PFSK-1 (cell line): ENCODE data around the gene PTGES2.

Experiments
- POLR2AphosphoS5 ChIP-seq: IDR thresholded peaks from 2 replicates; pipeline ENCODE4 v1.6.1; 2012; ENCODE audit warnings: low read depth, mild to moderate bottlenecking, control low read depth, low read length, moderate library complexity
- SIN3A ChIP-seq: IDR thresholded peaks from 2 replicates; pipeline ENCODE4 v1.6.1; 2012; ENCODE audit warnings: mild to moderate bottlenecking, low read length, moderate library complexity, borderline replicate concordance; ENCODE audit not compliant: insufficient read depth
- TAF1 ChIP-seq: IDR thresholded peaks from 2 replicates; pipeline ENCODE4 v1.6.1; 2012; ENCODE audit warnings: low read length, control low read depth, borderline replicate concordance; ENCODE audit not compliant: insufficient read depth

DNA sequence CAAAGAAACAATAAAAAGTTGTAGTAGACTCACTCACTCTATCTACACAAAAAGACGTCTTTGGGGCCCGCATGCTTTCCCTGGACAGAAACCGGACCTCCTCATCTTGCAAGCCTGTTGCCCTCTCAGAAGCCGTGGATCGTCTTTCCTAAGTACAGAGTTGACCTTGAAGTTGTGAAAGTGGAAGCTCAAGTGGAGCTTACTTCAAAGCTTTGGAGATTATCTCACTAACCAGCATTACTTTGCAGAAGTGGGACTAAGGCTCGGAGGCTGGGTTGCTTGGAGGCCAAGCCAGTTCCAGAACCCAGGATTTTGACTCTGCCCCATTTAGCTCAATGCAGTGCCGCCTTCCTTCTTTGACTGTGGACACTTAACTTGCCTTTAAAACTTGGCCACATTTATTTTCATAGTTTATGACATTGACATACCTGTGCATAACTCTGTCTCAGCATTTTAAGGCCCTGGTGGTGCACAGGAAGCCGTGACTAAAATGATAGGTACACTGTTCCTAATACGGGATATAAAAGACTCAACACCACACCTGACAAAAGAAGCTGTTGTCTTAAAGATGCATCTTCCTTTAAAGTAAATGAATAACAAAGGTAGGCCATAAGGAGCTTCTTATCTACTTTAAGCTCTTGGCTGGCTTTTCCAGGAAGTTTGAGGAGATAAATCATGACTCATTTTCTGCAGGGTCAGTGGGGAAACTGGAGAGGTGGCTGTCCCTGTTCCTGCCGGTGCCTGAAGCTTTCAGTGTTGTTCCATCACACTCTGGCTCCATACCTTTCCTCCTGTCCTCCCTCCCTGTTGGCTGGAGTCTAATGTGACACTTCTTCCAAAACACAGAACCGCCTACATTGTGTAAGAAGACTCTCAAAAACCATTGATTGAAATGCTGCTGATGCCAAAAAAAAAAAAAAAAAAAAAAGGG lies 48.8 kb downstream of the PTGES2 start:
- TF ChIP-seq SIN3A: no peak
- TF ChIP-seq TAF1: no peak
- TF ChIP-seq POLR2AphosphoS5: no peak
